ENCODE results near the gene IRS1. TPM values are rescaled to one million over a fixed set of nuclear protein-coding genes. Genes with fewer than 3 reads are reported as not detected.

The IRS1 gene
- polyA plus RNA-seq, 1 donor (not counting 4 experiments of a cell fraction or from before 2014, with no cell fraction given) = 11.2 TPM

GRCh38 chr2:226705965-226706364 is 93.7 kb downstream of the IRS1 start:
- no peak for DNase-seq (ENCODE audit: low read depth, low spot score)
- no peak overlapping the region for H3K4me2 ChIP-seq (ENCODE audit: control insufficient read depth, extremely low read depth, insufficient read depth, low read depth, low read length)
- H3K9me1 ChIP-seq (ENCODE audit: control insufficient read depth, extremely low read depth, insufficient read depth, low read length) = no peaks in the 10 kb centered on the region
- no peaks in the 10 kb centered on the region for H3K79me2 ChIP-seq (ENCODE audit: control insufficient read depth, insufficient read depth, low read length)
- dilution Hi-C loops (cut with MboI; ENCODE audit: extremely low pct_ligation_motif_present, low sequenced_read_pairs) = no loop called here
- no peaks in the 10 kb centered on the region for H3K27me3 ChIP-seq (ENCODE audit: control insufficient read depth, extremely low read depth, insufficient read depth, low read length)
- no peak overlapping the region for H3K9ac ChIP-seq (ENCODE audit: control insufficient read depth, extremely low read depth, insufficient read depth, low read length)
- no peaks in the 10 kb centered on the region for H3K4me1 ChIP-seq (ENCODE audit: control insufficient read depth, extremely low read depth, insufficient read depth, low read length)
- H3K9me3 ChIP-seq (ENCODE audit: control insufficient read depth, low read depth, low read length) = no peaks in the 10 kb centered on the region
- H3K36me3 ChIP-seq (ENCODE audit: control insufficient read depth in 2 of 2, extremely low read depth in 1 of 2, insufficient read depth in 2 of 2, low read length in 2 of 2) = no peaks in the 10 kb centered on the region
- H4K20me1 ChIP-seq (ENCODE audit: control insufficient read depth, extremely low read depth, insufficient read depth, low read length) = no peaks in the 10 kb centered on the region
- FAIRE-seq = no peak
- H3K27ac ChIP-seq (ENCODE audit: control insufficient read depth, insufficient read depth, low read length) = no peak overlapping the region
- no peak overlapping the region for H3K4me3 ChIP-seq (ENCODE audit: control insufficient read depth in 2 of 3, extremely low read depth in 1 of 3, insufficient read depth in 2 of 3, low read depth in 1 of 3, low read length in 3 of 3)
- no peak for TF ChIP-seq EZH2 (IDR thresholded peaks at IDR 0.05; ENCODE audit: low read length)
- TF ChIP-seq CTCF (optimal IDR thresholded peaks at IDR 0.05 in 1 of 3, IDR thresholded peaks at IDR 0.05 in 1 of 3, conservative IDR thresholded peaks at IDR 0.05 in 1 of 3; ENCODE audit: extremely low read depth in 1 of 3, insufficient read depth in 2 of 3, low read length in 3 of 3) = no peak
- no peak overlapping the region for H2AFZ ChIP-seq (ENCODE audit: control insufficient read depth, low read length)

- H3K4me3 ChIP-seq (ENCODE audit: control insufficient read depth in 2 of 3, extremely low read depth in 1 of 3, insufficient read depth in 2 of 3, low read depth in 1 of 3, low read length in 3 of 3) = no peak overlapping the region
- no peaks in the 10 kb centered on the region for H3K27me3 ChIP-seq (ENCODE audit: control insufficient read depth, extremely low read depth, insufficient read depth, low read length)
- no peaks in the 10 kb centered on the region for H3K4me1 ChIP-seq (ENCODE audit: control insufficient read depth, extremely low read depth, insufficient read depth, low read length)
- no peaks in the 10 kb centered on the region for H4K20me1 ChIP-seq (ENCODE audit: control insufficient read depth, extremely low read depth, insufficient read depth, low read length)
- TF ChIP-seq CTCF (optimal IDR thresholded peaks at IDR 0.05 in 1 of 3, IDR thresholded peaks at IDR 0.05 in 1 of 3, conservative IDR thresholded peaks at IDR 0.05 in 1 of 3; ENCODE audit: extremely low read depth in 1 of 3, insufficient read depth in 2 of 3, low read length in 3 of 3) (no peak), EZH2 (IDR thresholded peaks at IDR 0.05; ENCODE audit: low read length) (no peak)
- no peak for FAIRE-seq
- no peak overlapping the region for H2AFZ ChIP-seq (ENCODE audit: control insufficient read depth, low read length)
- no peak overlapping the region for H3K4me2 ChIP-seq (ENCODE audit: control insufficient read depth, extremely low read depth, insufficient read depth, low read depth, low read length)
- no peaks in the 10 kb centered on the region for H3K9me3 ChIP-seq (ENCODE audit: control insufficient read depth, low read depth, low read length)
- H3K36me3 ChIP-seq (ENCODE audit: control insufficient read depth in 2 of 2, extremely low read depth in 1 of 2, insufficient read depth in 2 of 2, low read length in 2 of 2) = no peaks in the 10 kb centered on the region
- dilution Hi-C loops (cut with MboI; ENCODE audit: extremely low pct_ligation_motif_present, low sequenced_read_pairs) = no loop called here
- H3K79me2 ChIP-seq (ENCODE audit: control insufficient read depth, insufficient read depth, low read length) = no peaks in the 10 kb centered on the region
- H3K9ac ChIP-seq (ENCODE audit: control insufficient read depth, extremely low read depth, insufficient read depth, low read length) = no peak overlapping the region
- DNase-seq (ENCODE audit: low read depth, low spot score) = no peak
- no peak overlapping the region for H3K27ac ChIP-seq (ENCODE audit: control insufficient read depth, insufficient read depth, low read length)
- no peaks in the 10 kb centered on the region for H3K9me1 ChIP-seq (ENCODE audit: control insufficient read depth, extremely low read depth, insufficient read depth, low read length)
Observed at GRCh38 chr2:226705133-226705886, 94.3 kb downstream of the IRS1 start.

Measured in keratinocyte (primary cell).